Keratinocyte (primary cell): ENCODE measurements around the gene SKIDA1. TPM values are rescaled to one million over a fixed set of nuclear protein-coding genes. Genes with fewer than 3 reads are reported as not detected.

Source experiments
- DNase-seq: peaks from one replicate; pipeline ENCODE4 v3.0.0-alpha.2; 2011; ENCODE audit warnings: low read depth, missing footprints, low spot score
- FAIRE-seq: peaks from 2 replicates; lab custom pipeline; 2011; peaks lifted over from hg19 to GRCh38; lab: Jason Lieb, UNC
- H2AFZ ChIP-seq: 2 replicates; pipeline ENCODE4 v1.6.0; 2012; ENCODE audit warnings: low read length, control low read depth, inconsistent platforms; ENCODE audit not compliant: control insufficient read depth
- H3K27ac ChIP-seq: 2 replicates; pipeline ENCODE4 v1.5.1; 2011; ENCODE audit warnings: low read length; ENCODE audit not compliant: control insufficient read depth, insufficient read depth
- H3K27me3 ChIP-seq: 3 replicates; pipeline ENCODE4 v1.6.0; 2011; ENCODE audit warnings: low read length; ENCODE audit not compliant: control insufficient read depth, insufficient read depth; ENCODE audit errors: extremely low read depth
- H3K36me3 ChIP-seq, 2 experiments: 2 replicates in 1 of 2; 3 replicates in 1 of 2; pipeline ENCODE4 v1.5.1; 2011; ENCODE audit warnings: low read length in 2 of 2, mild to moderate bottlenecking in 1 of 2; ENCODE audit not compliant: control insufficient read depth in 2 of 2, insufficient read depth in 2 of 2; ENCODE audit errors: extremely low read depth in 1 of 2
- H3K4me1 ChIP-seq: 3 replicates; pipeline ENCODE4 v1.5.1; 2011; ENCODE audit warnings: low read length; ENCODE audit not compliant: control insufficient read depth, insufficient read depth; ENCODE audit errors: extremely low read depth
- H3K4me2 ChIP-seq: 3 replicates; pipeline ENCODE4 v1.6.0; 2011; ENCODE audit warnings: low read depth, low read length; ENCODE audit not compliant: control insufficient read depth, insufficient read depth; ENCODE audit errors: extremely low read depth
- H3K4me3 ChIP-seq, 3 experiments: fragments of 200-600 bp in 1 of 3; sonication (generic) in 1 of 3; 2 replicates in 2 of 3; 3 replicates in 1 of 3; pipeline ENCODE4 v1.5.1; 2011 to 2016; ENCODE audit warnings: low read length in 3 of 3, mild to moderate bottlenecking in 3 of 3, control low read depth in 2 of 3, inconsistent platforms in 1 of 3, low read depth in 1 of 3, mixed read lengths in 1 of 3, mixed run types in 1 of 3, moderate library complexity in 1 of 3; ENCODE audit not compliant: control insufficient read depth in 2 of 3, insufficient read depth in 2 of 3; ENCODE audit errors: extremely low read depth in 1 of 3
- H3K79me2 ChIP-seq: 2 replicates; pipeline ENCODE4 v1.6.0; 2012; ENCODE audit warnings: low read length; ENCODE audit not compliant: control insufficient read depth, insufficient read depth
- H3K9ac ChIP-seq: 3 replicates; pipeline ENCODE4 v1.6.0; 2011; ENCODE audit warnings: low read length; ENCODE audit not compliant: control insufficient read depth, insufficient read depth; ENCODE audit errors: extremely low read depth
- H3K9me1 ChIP-seq: 3 replicates; pipeline ENCODE4 v1.6.0; 2011; ENCODE audit warnings: low read length; ENCODE audit not compliant: control insufficient read depth, insufficient read depth; ENCODE audit errors: extremely low read depth
- H3K9me3 ChIP-seq: 2 replicates; pipeline ENCODE4 v1.5.1; 2012; ENCODE audit warnings: low read depth, low read length; ENCODE audit not compliant: control insufficient read depth
- H4K20me1 ChIP-seq: 3 replicates; pipeline ENCODE4 v1.6.0; 2011; ENCODE audit warnings: low read length; ENCODE audit not compliant: control insufficient read depth, insufficient read depth; ENCODE audit errors: extremely low read depth
- EZH2 ChIP-seq: IDR thresholded peaks from one replicate; pipeline ENCODE4 v1.6.1; 2012; ENCODE audit warnings: inconsistent platforms, mild to moderate bottlenecking, low read length, moderate library complexity
- dilution Hi-C: fragments of 300-500 bp; cut with MboI; formaldehyde crosslinking; loops from one replicate; pipeline ENCODE4 v1.7.0; 2020; ENCODE audit warnings: low sequenced_read_pairs; ENCODE audit not compliant: extremely low pct_ligation_motif_present
- polyA plus RNA-seq, 5 experiments: library from polyadenylated mRNA; depleted of rRNA in 3 of 5; stranded (reverse) in 3 of 5; stranded (forward) in 1 of 5; unstranded in 1 of 5; fragments of >200 nt; gene quantifications; 1 replicate in 1 of 5; 2 replicates in 3 of 5; 3 replicates in 1 of 5; pipeline versions ENCODE4 v1.2.1 to v1.2.3, GENCODE V29; 2011 to 2012; ENCODE audit warnings: missing spikeins in 2 of 5, low read depth in 1 of 5, low replicate concordance in 1 of 5
- TF ChIP-seq, protein P1 (sequence below), 3 experiments: IDR thresholded peaks in 1 of 3; conservative IDR thresholded peaks in 1 of 3; optimal IDR thresholded peaks in 1 of 3; 2 replicates in 2 of 3; 3 replicates in 1 of 3; pipeline versions ENCODE3 to v1.5.1; 2011; ENCODE audit warnings: low read length in 3 of 3, mild to moderate bottlenecking in 3 of 3, moderate library complexity in 2 of 3, control low read depth in 1 of 3, inconsistent platforms in 1 of 3; ENCODE audit not compliant: insufficient read depth in 2 of 3; ENCODE audit errors: extremely low read depth in 1 of 3

SKIDA1 gene
- polyA plus RNA-seq, 1 donor (not counting 4 experiments of a cell fraction or from before 2014, with no cell fraction given): 0.13 TPM

DNA sequence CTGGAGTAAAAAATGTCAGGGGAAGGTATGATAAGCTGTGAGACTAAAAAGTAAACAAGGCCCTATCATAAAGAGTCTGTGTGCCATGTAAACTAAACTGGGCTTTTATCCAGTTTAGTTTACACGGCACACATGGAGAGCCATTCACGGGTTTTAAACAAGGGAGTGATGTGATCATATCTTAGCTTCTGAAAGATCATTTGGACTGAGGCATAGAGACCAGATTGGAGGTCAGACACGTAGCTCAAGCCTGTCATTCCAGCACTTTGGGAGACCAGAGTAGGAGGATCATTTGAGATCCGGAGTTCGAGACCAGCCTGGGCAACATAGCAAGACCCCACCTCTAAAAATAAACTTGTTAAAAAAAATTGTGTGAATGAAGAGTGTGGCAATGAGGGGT is 50.1 kb downstream of the SKIDA1 start:
- H3K9ac ChIP-seq: no peak overlapping the region
- H4K20me1 ChIP-seq: no peaks in the 10 kb centered on the region
- H3K27me3 ChIP-seq: no peaks in the 10 kb centered on the region
- H3K4me1 ChIP-seq: no peaks in the 10 kb centered on the region
- DNase-seq (no peak), FAIRE-seq (no peak)
- no peak overlapping the region for H3K4me2 ChIP-seq
- no peaks in the 10 kb centered on the region for H3K36me3 ChIP-seq
- H2AFZ ChIP-seq: no peak overlapping the region
- dilution Hi-C loops: no loop called here
- no peaks in the 10 kb centered on the region for H3K79me2 ChIP-seq
- H3K27ac ChIP-seq: no peak overlapping the region
- H3K9me1 ChIP-seq: no peaks in the 10 kb centered on the region
- no peak overlapping the region for H3K4me3 ChIP-seq
- no peak for TF ChIP-seq EZH2
- TF ChIP-seq, protein P1, sequence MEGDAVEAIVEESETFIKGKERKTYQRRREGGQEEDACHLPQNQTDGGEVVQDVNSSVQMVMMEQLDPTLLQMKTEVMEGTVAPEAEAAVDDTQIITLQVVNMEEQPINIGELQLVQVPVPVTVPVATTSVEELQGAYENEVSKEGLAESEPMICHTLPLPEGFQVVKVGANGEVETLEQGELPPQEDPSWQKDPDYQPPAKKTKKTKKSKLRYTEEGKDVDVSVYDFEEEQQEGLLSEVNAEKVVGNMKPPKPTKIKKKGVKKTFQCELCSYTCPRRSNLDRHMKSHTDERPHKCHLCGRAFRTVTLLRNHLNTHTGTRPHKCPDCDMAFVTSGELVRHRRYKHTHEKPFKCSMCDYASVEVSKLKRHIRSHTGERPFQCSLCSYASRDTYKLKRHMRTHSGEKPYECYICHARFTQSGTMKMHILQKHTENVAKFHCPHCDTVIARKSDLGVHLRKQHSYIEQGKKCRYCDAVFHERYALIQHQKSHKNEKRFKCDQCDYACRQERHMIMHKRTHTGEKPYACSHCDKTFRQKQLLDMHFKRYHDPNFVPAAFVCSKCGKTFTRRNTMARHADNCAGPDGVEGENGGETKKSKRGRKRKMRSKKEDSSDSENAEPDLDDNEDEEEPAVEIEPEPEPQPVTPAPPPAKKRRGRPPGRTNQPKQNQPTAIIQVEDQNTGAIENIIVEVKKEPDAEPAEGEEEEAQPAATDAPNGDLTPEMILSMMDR (optimal IDR thresholded peaks at IDR 0.05 in 1 of 3, IDR thresholded peaks at IDR 0.05 in 1 of 3, conservative IDR thresholded peaks at IDR 0.05 in 1 of 3; ENCODE audit: extremely low read depth in 1 of 3, insufficient read depth in 2 of 3, low read length in 3 of 3): no peak
- H3K9me3 ChIP-seq: no peaks in the 10 kb centered on the region

DNA sequence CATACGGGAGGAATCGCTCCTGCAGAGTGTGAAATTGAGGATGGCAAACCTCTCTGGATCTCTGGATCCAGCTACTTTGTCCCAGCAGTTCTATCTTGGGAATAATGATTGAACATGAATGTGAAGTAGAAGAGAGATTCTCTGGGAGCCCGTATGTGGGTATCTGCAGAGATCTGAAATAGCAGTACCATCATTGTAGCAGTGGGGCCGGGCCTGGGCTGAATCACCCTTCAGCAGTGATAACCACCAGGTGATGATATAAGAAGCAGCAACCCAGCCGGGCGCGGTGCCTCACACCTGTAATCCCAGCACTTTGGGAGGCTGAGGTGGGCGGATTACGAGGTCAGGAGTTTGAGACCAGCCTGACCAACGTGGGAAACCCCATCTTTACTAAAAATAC is 51.9 kb downstream of the SKIDA1 start:
- no peak overlapping the region for H3K4me3 ChIP-seq
- no peaks in the 10 kb centered on the region for H3K9me1 ChIP-seq
- H3K9ac ChIP-seq: no peak overlapping the region
- no peak for TF ChIP-seq EZH2
- TF ChIP-seq, protein P1 (optimal IDR thresholded peaks at IDR 0.05 in 1 of 3, IDR thresholded peaks at IDR 0.05 in 1 of 3, conservative IDR thresholded peaks at IDR 0.05 in 1 of 3; ENCODE audit: extremely low read depth in 1 of 3, insufficient read depth in 2 of 3, low read length in 3 of 3): no peak
- H3K79me2 ChIP-seq: no peaks in the 10 kb centered on the region
- H4K20me1 ChIP-seq: no peaks in the 10 kb centered on the region
- no peaks in the 10 kb centered on the region for H3K9me3 ChIP-seq
- FAIRE-seq (no peak), DNase-seq (no peak)
- no peak overlapping the region for H2AFZ ChIP-seq
- no peaks in the 10 kb centered on the region for H3K4me1 ChIP-seq
- no peak overlapping the region for H3K4me2 ChIP-seq
- H3K36me3 ChIP-seq: no peaks in the 10 kb centered on the region
- no peak overlapping the region for H3K27ac ChIP-seq
- H3K27me3 ChIP-seq: no peaks in the 10 kb centered on the region
- dilution Hi-C loops: no loop called here
